ENCODE results near the gene CCNYL1. TPM values are rescaled to one million over a fixed set of nuclear protein-coding genes. Genes with fewer than 3 reads are reported as not detected.

Gene CCNYL1
- total RNA-seq, 2 donors from 2014 or later, result 19.8 to 22.4 TPM

DNA sequence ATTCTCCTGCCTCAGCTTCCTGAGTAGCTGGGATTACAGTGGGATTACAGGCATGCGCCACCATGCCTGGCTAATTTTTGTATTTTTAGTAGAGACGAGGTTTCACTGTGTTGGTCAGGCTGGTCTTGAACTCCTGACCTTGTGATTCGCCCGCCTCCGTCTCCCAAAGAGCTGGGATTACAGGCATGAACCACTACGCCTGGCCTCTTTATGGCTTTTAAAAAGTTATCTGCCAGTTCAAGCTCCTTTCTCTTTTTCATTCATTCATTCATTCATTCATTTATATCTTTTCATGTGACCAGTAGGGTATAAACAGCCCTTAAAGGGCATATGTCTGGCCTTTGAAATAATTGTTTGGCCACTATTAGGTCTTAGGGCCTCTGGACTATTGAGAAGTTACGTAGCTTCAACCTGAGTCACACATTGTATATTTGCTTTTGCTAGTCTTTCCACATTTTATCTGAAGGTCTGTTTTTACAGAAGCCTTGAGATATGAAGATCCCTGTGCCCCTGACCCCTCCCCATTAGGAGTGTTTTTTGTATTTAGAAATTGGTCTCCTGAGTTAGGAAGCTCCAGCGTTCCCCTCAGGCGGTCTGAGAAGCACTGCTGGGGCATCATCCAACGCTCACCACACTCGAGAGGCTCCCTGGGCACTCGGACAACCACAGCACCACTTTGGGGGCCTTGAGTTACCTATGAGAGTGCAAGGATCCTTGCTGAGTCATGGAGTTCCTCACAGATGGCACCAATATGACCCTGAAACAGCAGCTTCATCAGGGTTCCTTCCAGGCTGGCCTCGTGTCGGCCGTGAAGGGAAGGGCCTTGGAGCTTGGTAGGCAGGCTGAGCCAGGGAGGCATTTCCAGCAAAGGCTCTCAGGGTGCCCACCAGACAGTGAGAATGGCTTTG is 36.5 kb downstream of the CCNYL1 start:
- Histone ChIP-seq H3K36me3 (ENCODE audit: control insufficient read depth, insufficient read depth, low read length) (peaks cover 39% of the 10 kb centered on the region), H3K27me3 (ENCODE audit: control insufficient read depth, insufficient read depth, low read length, poor library complexity, severe bottlenecking) (no peaks in the 10 kb centered on the region), H3K27ac (ENCODE audit: low read depth, low read length) (no peak overlapping the region), H3K4me3 (ENCODE audit: low read length) (no peak overlapping the region), H3K9ac (ENCODE audit: extremely low read depth, low read length, poor library complexity, severe bottlenecking) (no peak overlapping the region), H3K9me3 (ENCODE audit: control insufficient read depth, low read length) (no peaks in the 10 kb centered on the region), H3K4me1 (ENCODE audit: control insufficient read depth, insufficient read depth, low read length) (no peaks in the 10 kb centered on the region)
- Mint-ChIP-seq H3K4me1 (peaks cover 11% of the 10 kb centered on the region), H3K27ac (peak overlapping the region; percentile 26), H3K36me3 (ENCODE audit: low read depth) (peaks cover 9% of the 10 kb centered on the region), H3K9me3 (no peaks in the 10 kb centered on the region), H3K4me3 (no peak overlapping the region), H3K27me3 (ENCODE audit: insufficient read depth) (no peaks in the 10 kb centered on the region)
- WGBS, 2 experiments (ENCODE audit: insufficient coverage in 1 of 2, insufficient read length in 1 of 2), result 94% methylated on average over 14 to 15 of the region's 15 CpGs
- DNase-seq, result no peak
- TF ChIP-seq, protein P1, sequence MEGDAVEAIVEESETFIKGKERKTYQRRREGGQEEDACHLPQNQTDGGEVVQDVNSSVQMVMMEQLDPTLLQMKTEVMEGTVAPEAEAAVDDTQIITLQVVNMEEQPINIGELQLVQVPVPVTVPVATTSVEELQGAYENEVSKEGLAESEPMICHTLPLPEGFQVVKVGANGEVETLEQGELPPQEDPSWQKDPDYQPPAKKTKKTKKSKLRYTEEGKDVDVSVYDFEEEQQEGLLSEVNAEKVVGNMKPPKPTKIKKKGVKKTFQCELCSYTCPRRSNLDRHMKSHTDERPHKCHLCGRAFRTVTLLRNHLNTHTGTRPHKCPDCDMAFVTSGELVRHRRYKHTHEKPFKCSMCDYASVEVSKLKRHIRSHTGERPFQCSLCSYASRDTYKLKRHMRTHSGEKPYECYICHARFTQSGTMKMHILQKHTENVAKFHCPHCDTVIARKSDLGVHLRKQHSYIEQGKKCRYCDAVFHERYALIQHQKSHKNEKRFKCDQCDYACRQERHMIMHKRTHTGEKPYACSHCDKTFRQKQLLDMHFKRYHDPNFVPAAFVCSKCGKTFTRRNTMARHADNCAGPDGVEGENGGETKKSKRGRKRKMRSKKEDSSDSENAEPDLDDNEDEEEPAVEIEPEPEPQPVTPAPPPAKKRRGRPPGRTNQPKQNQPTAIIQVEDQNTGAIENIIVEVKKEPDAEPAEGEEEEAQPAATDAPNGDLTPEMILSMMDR (conservative IDR thresholded peaks at IDR 0.05), result no peak

DNA sequence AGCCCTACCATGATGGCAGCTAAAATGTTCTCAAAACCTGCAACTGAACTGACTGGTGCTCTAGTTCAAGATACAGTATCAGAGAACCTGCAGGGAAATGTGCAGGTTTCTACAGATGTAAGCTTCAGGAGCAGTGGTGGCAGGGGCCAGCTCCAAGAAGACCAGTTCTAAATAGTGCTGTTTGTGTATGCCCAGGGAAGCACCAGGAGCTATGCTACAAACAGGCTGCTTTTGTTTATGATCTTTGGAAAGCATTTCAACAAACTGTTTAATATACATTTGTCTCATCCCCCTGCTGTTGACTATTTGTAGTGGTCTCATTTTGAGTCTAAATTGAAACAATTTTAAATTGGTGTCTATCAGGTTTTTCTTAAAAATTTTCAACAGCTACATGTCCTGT is 37.6 kb downstream of the CCNYL1 start:
- Mint-ChIP-seq H3K27me3 (ENCODE audit: insufficient read depth) (no peaks in the 10 kb centered on the region), H3K36me3 (ENCODE audit: low read depth) (peaks cover 9% of the 10 kb centered on the region), H3K9me3 (no peaks in the 10 kb centered on the region), H3K27ac (no peak overlapping the region), H3K4me1 (peaks cover 13% of the 10 kb centered on the region), H3K4me3 (no peak overlapping the region)
- peaks cover 29% of the 10 kb centered on the region for H3K36me3 ChIP-seq (ENCODE audit: control insufficient read depth, insufficient read depth, low read length)
- H3K4me1 ChIP-seq (ENCODE audit: control insufficient read depth, insufficient read depth, low read length), result no peaks in the 10 kb centered on the region
- DNase-seq, result no peak
- no peaks in the 10 kb centered on the region for H3K27me3 ChIP-seq (ENCODE audit: control insufficient read depth, insufficient read depth, low read length, poor library complexity, severe bottlenecking)
- TF ChIP-seq, protein P1 (conservative IDR thresholded peaks at IDR 0.05), result peak; percentile 49
- no peak overlapping the region for H3K27ac ChIP-seq (ENCODE audit: low read depth, low read length)
- no peaks in the 10 kb centered on the region for H3K9me3 ChIP-seq (ENCODE audit: control insufficient read depth, low read length)
- no peak overlapping the region for H3K4me3 ChIP-seq (ENCODE audit: low read length)
- H3K9ac ChIP-seq (ENCODE audit: extremely low read depth, low read length, poor library complexity, severe bottlenecking), result no peak overlapping the region

DNA sequence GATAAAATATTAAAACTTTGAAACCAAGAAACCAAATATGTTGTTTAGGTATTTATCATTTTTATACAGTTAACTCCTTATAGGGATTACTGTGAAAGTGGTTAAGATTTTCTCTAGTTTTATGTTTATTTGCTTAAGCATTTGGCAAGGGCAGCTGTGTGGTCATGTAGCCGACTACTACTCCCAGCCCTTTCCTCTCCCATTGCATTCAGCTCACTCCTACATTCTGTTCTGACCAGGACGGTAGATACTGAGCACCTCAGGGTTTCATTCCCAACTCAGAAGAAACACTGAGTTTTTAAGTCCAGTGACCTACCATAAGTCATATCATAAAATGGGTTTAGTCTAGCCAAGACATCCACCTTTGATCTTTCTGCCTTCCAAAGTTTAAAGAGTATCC is 38.4 kb downstream of the CCNYL1 start:
- WGBS, 2 experiments (ENCODE audit: insufficient coverage in 1 of 2, insufficient read length in 1 of 2), result 79 to 87% methylated on average over 2 of the region's 2 CpGs
- TF ChIP-seq, protein P1 (conservative IDR thresholded peaks at IDR 0.05), result no peak

More for the DNA sequence above, 38.4 kb downstream of the CCNYL1 start:
- DNase-seq, result no peak
- Histone ChIP-seq H3K4me3 (ENCODE audit: low read length) (no peak overlapping the region), H3K4me1 (ENCODE audit: control insufficient read depth, insufficient read depth, low read length) (no peaks in the 10 kb centered on the region), H3K9ac (ENCODE audit: extremely low read depth, low read length, poor library complexity, severe bottlenecking) (no peak overlapping the region), H3K27me3 (ENCODE audit: control insufficient read depth, insufficient read depth, low read length, poor library complexity, severe bottlenecking) (no peaks in the 10 kb centered on the region), H3K9me3 (ENCODE audit: control insufficient read depth, low read length) (no peaks in the 10 kb centered on the region), H3K36me3 (ENCODE audit: control insufficient read depth, insufficient read depth, low read length) (peaks cover 32% of the 10 kb centered on the region), H3K27ac (ENCODE audit: low read depth, low read length) (no peak overlapping the region)
- Mint-ChIP-seq H3K4me3 (no peak overlapping the region), H3K36me3 (ENCODE audit: low read depth) (peaks cover 13% of the 10 kb centered on the region), H3K27me3 (ENCODE audit: insufficient read depth) (no peaks in the 10 kb centered on the region), H3K9me3 (no peaks in the 10 kb centered on the region), H3K4me1 (peaks cover 13% of the 10 kb centered on the region), H3K27ac (peak overlapping the region; percentile 67)
